Measurements from ENCODE around the gene TAF4. TPM values are rescaled to one million over a fixed set of nuclear protein-coding genes. Genes with fewer than 3 reads are reported as not detected.
A peak's percentile ranks its signal among the peaks of the same experiment; 100 is the strongest.

Gene TAF4
- 10 to 100 TPM; 13.4 to 14.5 TPM for total RNA-seq

- Mint-ChIP-seq H3K27me3 (peaks cover 2% of the 10 kb centered on the region), H3K4me1 (peaks cover 17% of the 10 kb centered on the region), H3K4me3 (peak within 1 kb of the TSS; percentile 83), H3K27ac (peak within 1 kb of the TSS; percentile 85), H3K36me3 (ENCODE audit: low read depth) (peaks cover 17% of the 10 kb centered on the region), H3K9me3 (no peaks in the 10 kb centered on the region)
- peak; percentile 85 for ATAC-seq (replicated peaks)
Measured at GRCh38 chr20:62065674-62066338, at the start of gene TAF4. Gene TAF4 (minus strand): TSS chr20:62065881. CDS start chr20:62065810, 71 bp downstream.

GRCh38 chr20:62114894-62115293 is 49.2 kb upstream of the TAF4 start:
- Mint-ChIP-seq H3K9me3 (peaks cover 5% of the 10 kb centered on the region), H3K27me3 (no peaks in the 10 kb centered on the region), H3K36me3 (ENCODE audit: low read depth) (no peaks in the 10 kb centered on the region), H3K4me1 (peaks cover 5% of the 10 kb centered on the region), H3K4me3 (no peak overlapping the region), H3K27ac (no peak overlapping the region)
- no peak for ATAC-seq (replicated peaks)

GRCh38 chr20:62112368-62112767 is 46.7 kb upstream of the TAF4 start:
- peaks cover 6% of the 10 kb centered on the region for H3K36me3 Mint-ChIP-seq (ENCODE audit: low read depth)
- H3K27me3 Mint-ChIP-seq = no peaks in the 10 kb centered on the region
- no peak overlapping the region for H3K27ac Mint-ChIP-seq
- peaks cover 3% of the 10 kb centered on the region for H3K4me1 Mint-ChIP-seq
- no peak overlapping the region for H3K4me3 Mint-ChIP-seq
- no peak for ATAC-seq (replicated peaks)
- H3K9me3 Mint-ChIP-seq = peaks cover 14% of the 10 kb centered on the region

- no peak overlapping the region for H3K27ac Mint-ChIP-seq
- peaks cover 6% of the 10 kb centered on the region for H3K36me3 Mint-ChIP-seq (ENCODE audit: low read depth)
- no peaks in the 10 kb centered on the region for H3K4me1 Mint-ChIP-seq
- H3K27me3 Mint-ChIP-seq = no peaks in the 10 kb centered on the region
- H3K4me3 Mint-ChIP-seq = no peak overlapping the region
- ATAC-seq (replicated peaks) = no peak
- peaks cover 19% of the 10 kb centered on the region for H3K9me3 Mint-ChIP-seq
Measured at GRCh38 chr20:62111148-62111547, 45.5 kb upstream of the TAF4 start.

GRCh38 chr20:62105592-62105991 is 39.9 kb upstream of the TAF4 start:
- no peak for ATAC-seq (replicated peaks)
- Mint-ChIP-seq H3K4me3 (no peak overlapping the region), H3K27ac (no peak overlapping the region), H3K4me1 (no peaks in the 10 kb centered on the region), H3K27me3 (peaks cover 3% of the 10 kb centered on the region), H3K9me3 (peaks cover 26% of the 10 kb centered on the region), H3K36me3 (ENCODE audit: low read depth) (peaks cover 6% of the 10 kb centered on the region)

- H3K4me3 Mint-ChIP-seq = no peak overlapping the region
- peaks cover 26% of the 10 kb centered on the region for H3K9me3 Mint-ChIP-seq
- no peak overlapping the region for H3K27ac Mint-ChIP-seq
- peaks cover 6% of the 10 kb centered on the region for H3K36me3 Mint-ChIP-seq (ENCODE audit: low read depth)
- ATAC-seq (replicated peaks) = no peak
- H3K4me1 Mint-ChIP-seq = no peaks in the 10 kb centered on the region
- H3K27me3 Mint-ChIP-seq = peaks cover 3% of the 10 kb centered on the region
Measured at GRCh38 chr20:62104791-62105345, 39.2 kb upstream of the TAF4 start.

- no peak for ATAC-seq (replicated peaks)
- Mint-ChIP-seq H3K27ac (no peak overlapping the region), H3K4me3 (no peak overlapping the region), H3K4me1 (no peaks in the 10 kb centered on the region), H3K9me3 (peaks cover 25% of the 10 kb centered on the region), H3K27me3 (peaks cover 3% of the 10 kb centered on the region), H3K36me3 (ENCODE audit: low read depth) (peaks cover 3% of the 10 kb centered on the region)
Measured at GRCh38 chr20:62104234-62104789, 38.6 kb upstream of the TAF4 start.

GRCh38 chr20:62103508-62104233 is 38.0 kb upstream of the TAF4 start:
- Mint-ChIP-seq H3K27me3 (peaks cover 3% of the 10 kb centered on the region), H3K9me3 (peaks cover 22% of the 10 kb centered on the region), H3K4me3 (no peak overlapping the region), H3K4me1 (no peaks in the 10 kb centered on the region), H3K36me3 (ENCODE audit: low read depth) (no peaks in the 10 kb centered on the region), H3K27ac (no peak overlapping the region)
- ATAC-seq (replicated peaks) = no peak

- ATAC-seq (replicated peaks) = no peak
- Mint-ChIP-seq H3K4me3 (no peak overlapping the region), H3K36me3 (ENCODE audit: low read depth) (no peaks in the 10 kb centered on the region), H3K9me3 (peaks cover 12% of the 10 kb centered on the region), H3K27ac (no peak overlapping the region), H3K27me3 (peaks cover 3% of the 10 kb centered on the region), H3K4me1 (no peaks in the 10 kb centered on the region)
Measured at GRCh38 chr20:62101078-62101477, 35.4 kb upstream of the TAF4 start.

GRCh38 chr20:62097881-62098407 is 32.3 kb upstream of the TAF4 start:
- H3K27me3 Mint-ChIP-seq = no peaks in the 10 kb centered on the region
- no peak overlapping the region for H3K4me3 Mint-ChIP-seq
- no peaks in the 10 kb centered on the region for H3K36me3 Mint-ChIP-seq (ENCODE audit: low read depth)
- H3K9me3 Mint-ChIP-seq = peaks cover 4% of the 10 kb centered on the region
- H3K4me1 Mint-ChIP-seq = no peaks in the 10 kb centered on the region
- no peak for ATAC-seq (replicated peaks)
- H3K27ac Mint-ChIP-seq = no peak overlapping the region

GRCh38 chr20:62096421-62097380 is 31.0 kb upstream of the TAF4 start:
- no peak overlapping the region for H3K27ac Mint-ChIP-seq
- H3K9me3 Mint-ChIP-seq = peaks cover 4% of the 10 kb centered on the region
- ATAC-seq (replicated peaks) = no peak
- peaks cover 5% of the 10 kb centered on the region for H3K27me3 Mint-ChIP-seq
- H3K36me3 Mint-ChIP-seq (ENCODE audit: low read depth) = no peaks in the 10 kb centered on the region
- H3K4me1 Mint-ChIP-seq = no peaks in the 10 kb centered on the region
- no peak overlapping the region for H3K4me3 Mint-ChIP-seq

- no peak for ATAC-seq (replicated peaks)
- Mint-ChIP-seq H3K27me3 (peaks cover 12% of the 10 kb centered on the region), H3K4me3 (no peak overlapping the region), H3K9me3 (no peaks in the 10 kb centered on the region), H3K36me3 (ENCODE audit: low read depth) (no peaks in the 10 kb centered on the region), H3K4me1 (no peaks in the 10 kb centered on the region), H3K27ac (no peak overlapping the region)
Measured at GRCh38 chr20:62089393-62089792, 23.7 kb upstream of the TAF4 start.

GRCh38 chr20:62088258-62089127 is 22.8 kb upstream of the TAF4 start:
- Mint-ChIP-seq H3K9me3 (no peaks in the 10 kb centered on the region), H3K27ac (no peak overlapping the region), H3K4me1 (no peaks in the 10 kb centered on the region), H3K36me3 (ENCODE audit: low read depth) (no peaks in the 10 kb centered on the region), H3K27me3 (peaks cover 12% of the 10 kb centered on the region), H3K4me3 (no peak overlapping the region)
- peak; percentile 74 for ATAC-seq (replicated peaks)
